Measurements from ENCODE around the gene PIP5KL1. TPM values are rescaled to one million over a fixed set of nuclear protein-coding genes. Genes with fewer than 3 reads are reported as not detected.
A peak's percentile ranks its signal among the peaks of the same experiment; 100 is the strongest.

The PIP5KL1 gene, protein sequence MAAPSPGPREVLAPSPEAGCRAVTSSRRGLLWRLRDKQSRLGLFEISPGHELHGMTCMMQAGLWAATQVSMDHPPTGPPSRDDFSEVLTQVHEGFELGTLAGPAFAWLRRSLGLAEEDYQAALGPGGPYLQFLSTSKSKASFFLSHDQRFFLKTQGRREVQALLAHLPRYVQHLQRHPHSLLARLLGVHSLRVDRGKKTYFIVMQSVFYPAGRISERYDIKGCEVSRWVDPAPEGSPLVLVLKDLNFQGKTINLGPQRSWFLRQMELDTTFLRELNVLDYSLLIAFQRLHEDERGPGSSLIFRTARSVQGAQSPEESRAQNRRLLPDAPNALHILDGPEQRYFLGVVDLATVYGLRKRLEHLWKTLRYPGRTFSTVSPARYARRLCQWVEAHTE
- polyA plus RNA-seq (ENCODE audit: insufficient read length in 10 of 10) = 1 to 10 TPM; 1.3 to 5.7 (median 2.1) TPM
- long read RNA-seq, donor 1 = 0 reads
- long read RNA-seq, donor 2 = 0 reads
- long read RNA-seq, donor 3 = 0 reads
- long read RNA-seq, donor 4 = 0 reads
- long read RNA-seq, donor 5 = 0 reads
- long read RNA-seq, donor 6 = 0 reads
- long read RNA-seq, donor 7 = 0 reads
- long read RNA-seq, donor 8 = 0 reads
- long read RNA-seq, donor 9 = 0 reads

DNA sequence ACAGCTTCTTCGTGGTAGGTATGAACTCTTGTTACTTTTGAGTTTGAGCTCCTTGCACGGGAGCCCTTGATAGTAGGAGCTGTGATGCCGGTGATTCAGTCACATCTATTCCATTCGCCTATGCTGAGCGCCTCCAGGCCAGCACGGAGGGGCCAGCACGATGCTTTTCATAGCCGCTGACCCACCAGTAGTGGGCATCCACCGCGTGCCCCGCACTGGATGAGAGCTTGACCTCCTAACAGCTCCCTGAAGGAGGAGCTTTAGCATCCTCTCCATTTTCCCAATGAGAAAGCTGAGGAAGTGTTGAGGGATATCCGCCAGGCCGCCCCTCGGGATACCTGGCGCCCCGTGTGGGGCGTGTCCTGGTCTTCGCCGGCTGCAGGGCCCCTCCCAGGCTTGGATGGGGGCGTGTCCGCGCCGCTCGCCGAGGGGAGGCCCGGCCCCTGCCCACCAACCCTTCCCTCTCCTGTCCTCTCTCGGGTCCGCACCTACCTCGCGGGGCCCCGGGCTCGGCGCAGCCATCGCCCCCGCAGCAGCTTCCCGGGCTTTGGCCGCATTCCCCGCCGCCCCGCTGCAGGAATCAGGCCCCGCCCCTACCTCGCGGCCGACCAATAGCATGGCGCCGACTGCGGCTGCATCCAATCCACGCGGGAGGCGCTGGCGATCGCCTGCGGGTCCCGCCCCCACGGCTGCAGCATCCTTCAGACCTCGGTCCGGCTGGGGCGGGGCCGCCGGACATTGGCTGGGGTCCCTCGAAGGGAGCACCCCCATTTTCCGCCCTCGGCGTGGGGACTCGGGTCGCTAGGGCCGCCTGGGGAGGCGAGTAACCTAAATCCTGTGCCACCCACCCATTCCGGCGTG is at the start of gene PIP5KL1:
TSS of gene PIP5KL1 (minus strand) at position 547 of the 861 bp plus-strand sequence. CDS start at position 522, 25 bp downstream.
- DNase-seq = peak; percentile 61 to 94 (median 86)

GRCh38 chr9:127980060-127980705 is 49.6 kb upstream of the PIP5KL1 start:
- peak in 1 of 3 donors; percentile 69 for DNase-seq

DNA sequence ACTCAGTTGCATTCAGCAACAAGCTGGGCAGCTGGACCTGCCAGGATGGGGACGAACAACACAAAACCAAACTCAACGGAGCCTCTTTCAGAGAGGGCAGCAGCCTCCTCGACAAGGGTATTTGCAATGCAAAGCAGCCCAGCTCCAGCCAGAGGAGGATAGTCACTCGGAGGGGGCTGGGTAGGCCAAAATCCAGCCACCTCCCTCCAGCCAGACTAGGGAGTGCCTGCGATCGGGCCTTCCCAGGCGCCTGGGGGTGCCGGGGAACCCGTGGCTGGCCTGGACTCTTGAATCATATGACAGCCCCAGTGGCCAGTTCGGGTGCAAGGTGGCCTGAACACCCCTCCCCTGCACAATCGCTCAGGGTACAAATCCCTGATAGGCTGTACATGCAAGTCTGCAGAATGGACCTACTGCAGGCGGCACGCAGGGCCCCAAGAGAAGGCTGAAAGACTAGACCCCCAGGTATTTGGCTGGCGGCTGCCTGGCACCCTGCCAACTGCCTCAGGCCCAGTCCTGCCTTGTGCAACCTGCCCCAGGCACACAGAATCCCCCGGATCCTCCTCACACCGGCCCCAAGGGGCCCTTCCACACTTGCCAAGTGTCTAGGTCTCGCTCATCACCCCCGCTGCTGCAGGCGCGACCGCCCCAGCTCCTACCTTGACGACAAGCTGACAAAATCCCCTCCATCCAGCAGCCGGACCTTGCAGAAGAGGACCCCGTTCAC is 48.9 kb upstream of the PIP5KL1 start:
- peak in 1 of 3 donors; percentile 80 for DNase-seq

DNA sequence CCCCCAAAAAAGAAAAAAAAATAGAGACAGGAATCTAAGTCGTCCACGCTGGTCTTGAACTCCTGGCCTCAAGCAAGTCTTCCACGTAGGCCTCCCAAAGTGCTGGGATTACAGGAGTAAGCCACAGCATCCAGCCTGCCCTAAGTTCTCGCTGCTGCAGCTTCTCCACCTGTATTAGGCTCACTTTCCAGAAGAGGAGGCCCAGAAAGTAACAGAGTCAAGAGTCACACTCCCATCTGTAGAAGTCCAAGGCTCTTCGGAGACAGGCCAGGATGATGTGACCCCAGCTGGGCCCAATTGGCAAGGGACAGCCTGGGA is 48.4 kb upstream of the PIP5KL1 start:
- DNase-seq = no peak

- peak in 2 of 3 donors; percentile 46 to 48 for DNase-seq
Observed at GRCh38 chr9:127977884-127978647, 47.5 kb upstream of the PIP5KL1 start.

DNA sequence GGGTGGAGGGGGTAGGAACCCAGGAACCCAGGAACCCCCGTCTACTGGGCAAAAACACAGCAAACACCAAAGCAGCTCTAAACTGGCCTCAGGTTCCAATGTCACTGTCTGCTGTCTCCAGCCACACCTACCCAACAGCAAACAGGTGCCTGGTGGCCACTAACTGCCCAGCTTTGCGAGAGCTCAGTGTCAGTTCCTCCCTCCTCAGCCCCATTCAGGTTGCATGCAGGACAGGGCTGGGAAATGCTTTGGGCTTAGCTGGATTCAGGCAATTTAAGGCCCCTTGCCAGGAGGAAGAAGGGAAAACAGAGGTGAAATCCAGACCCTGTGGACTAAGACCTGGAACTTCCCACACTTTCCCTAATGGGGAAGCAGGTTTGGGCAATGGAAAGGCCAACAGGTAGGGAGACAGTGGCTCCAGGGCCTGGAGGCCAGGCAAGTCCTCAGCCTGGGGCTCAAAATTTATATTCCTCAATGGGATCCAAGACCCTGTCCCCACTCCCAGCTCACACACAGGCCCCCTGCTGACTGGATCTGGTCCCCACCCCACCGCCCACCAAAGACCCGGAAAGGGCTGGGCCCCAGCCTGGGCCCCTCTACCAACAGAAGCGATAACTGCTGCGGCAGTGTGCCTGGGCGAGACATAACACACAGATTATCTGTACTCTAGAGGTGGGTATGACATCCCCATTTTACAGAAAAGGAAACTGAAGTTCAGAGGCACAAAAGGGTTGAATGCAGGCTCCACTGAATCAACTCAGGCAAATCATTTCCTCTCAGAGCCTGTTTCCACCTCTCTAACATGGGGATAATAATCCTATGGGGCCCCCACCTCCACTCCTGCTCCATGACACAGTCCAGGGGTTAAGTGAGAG is 46.7 kb upstream of the PIP5KL1 start:
- no peak for DNase-seq

- DNase-seq = no peak
Observed at GRCh38 chr9:127976498-127976897, 45.9 kb upstream of the PIP5KL1 start.

GRCh38 chr9:127975376-127976315 is 45.1 kb upstream of the PIP5KL1 start:
- DNase-seq = no peak

- DNase-seq = no peak
Observed at GRCh38 chr9:127974769-127975261, 44.2 kb upstream of the PIP5KL1 start.

DNA sequence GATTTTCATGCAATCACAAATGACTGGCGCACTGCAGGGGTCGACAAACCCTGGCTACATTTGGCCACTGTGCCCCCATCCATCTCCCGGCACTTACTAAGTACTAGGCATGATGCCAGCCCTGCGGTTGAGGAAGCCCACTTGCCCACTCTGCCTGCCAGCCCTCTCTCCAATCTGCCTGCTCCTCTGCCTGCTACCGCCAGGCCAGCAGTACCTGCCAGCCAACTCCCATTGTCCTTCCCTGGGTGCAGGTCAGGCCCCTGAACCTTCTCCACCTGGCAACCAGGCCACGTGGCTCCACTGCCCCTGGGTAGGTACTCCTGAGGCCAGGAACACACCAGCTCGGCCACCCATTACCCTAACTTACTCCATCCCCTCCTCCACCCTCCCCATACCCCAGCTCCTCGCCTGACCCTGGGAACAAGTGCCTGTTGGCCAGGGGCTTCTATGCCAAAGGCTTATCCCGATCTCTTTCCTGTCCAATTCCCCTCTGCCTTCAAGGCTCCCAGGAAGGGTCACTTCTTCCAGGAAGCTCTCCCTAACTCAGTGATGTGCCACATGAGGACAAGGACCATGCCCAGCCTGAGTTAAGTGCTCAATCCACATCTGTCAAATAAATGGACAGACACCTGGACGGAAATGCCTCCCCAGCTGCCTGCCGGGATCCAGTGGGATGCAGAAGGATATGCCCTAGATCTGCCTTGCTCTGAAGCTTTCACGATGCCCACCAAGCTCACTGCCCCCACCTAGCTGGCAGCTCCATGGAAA is 43.6 kb upstream of the PIP5KL1 start:
- DNase-seq = no peak

DNA sequence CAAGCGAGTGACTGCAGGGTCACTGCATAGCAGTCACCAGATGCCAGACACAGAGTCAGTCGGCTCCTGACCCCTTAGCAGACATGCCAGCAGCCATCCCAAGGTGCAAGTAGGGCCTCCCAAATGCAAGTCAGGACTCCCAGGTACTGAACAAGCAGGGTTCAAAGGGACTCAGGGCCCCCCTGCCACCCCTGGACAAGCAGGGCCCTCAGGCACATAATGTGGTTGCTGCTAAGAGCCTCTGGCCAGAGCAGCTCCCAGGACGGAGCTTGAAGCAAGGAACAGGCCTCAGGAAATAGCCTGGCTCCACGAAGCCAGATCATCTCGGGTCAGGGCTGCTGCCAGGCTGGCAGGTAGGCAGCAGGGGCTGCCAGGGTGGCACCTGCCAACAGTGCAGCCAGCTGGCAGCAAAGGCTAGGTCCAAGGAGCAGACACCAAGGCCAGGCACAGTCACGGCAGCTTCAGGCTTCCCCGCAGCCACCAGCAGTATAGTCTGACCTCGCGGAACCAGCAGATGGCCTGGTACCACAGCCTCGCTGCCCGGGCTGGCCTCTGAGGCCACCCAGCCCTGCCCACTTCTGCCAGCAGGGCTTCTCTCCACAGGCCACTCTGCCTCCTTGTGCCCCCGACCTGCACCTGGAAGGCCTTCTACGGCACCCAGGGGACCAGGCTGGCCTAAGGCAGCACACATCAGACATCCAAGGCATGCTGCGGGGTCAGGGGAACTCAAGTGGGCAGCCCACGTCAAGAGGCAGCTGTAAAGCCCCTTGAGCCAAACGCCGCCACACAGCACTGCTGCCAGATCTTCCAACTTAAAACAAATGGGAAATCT is 42.8 kb upstream of the PIP5KL1 start:
- DNase-seq = peak in 1 of 3 donors; percentile 30

- DNase-seq = no peak
Observed at GRCh38 chr9:127972236-127972871, 41.8 kb upstream of the PIP5KL1 start.

DNA sequence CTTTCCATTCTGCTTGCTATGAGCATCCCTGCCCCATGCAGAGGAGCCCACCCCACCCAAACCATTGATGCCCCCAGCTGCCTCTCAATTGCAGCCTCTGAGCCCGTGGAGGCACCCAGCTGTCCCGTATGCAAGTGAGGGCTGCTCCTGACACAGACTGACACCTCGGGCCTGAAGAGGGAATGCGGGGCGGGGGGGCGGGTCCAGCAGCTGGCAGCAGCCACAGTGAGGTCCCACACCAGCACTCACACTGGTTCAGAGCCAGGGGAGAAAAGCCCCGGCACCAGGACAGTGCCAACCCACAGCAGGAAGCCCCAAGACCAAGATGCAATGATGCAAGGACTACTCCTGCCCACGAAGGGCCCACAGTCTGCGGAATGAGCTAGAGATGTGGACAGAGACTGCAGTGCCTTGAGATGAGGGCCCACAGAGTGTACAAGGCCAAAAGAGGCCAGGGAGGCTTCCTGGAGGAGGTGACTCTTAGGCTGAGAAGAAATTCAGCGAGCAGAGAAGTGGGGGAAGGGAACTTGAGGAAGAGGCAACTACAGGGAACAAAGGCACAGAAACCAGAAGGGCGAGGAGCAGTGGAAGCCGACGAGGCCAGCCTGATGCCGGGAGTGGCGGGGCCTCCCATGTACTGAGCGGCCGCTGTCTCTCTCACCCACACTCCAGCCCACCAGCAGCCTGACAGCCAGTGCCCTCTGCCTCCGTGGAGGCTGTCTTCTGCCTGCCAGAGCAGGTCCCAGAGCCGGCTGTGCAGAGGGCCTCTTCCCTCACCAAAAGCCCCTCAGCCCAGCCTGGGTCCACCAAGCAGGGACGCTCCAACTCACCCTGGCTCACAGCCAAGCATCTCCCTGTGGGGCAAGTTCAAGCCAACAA is 41.0 kb upstream of the PIP5KL1 start:
- DNase-seq = no peak

Measured in muscle of back (tissue), 13 donors.